Measurements from ENCODE around the gene POLD4.
"Not testable (repeated sequence)": the region's sequence is repeated elsewhere in the genome, so short reads cannot be mapped to it uniquely, and the experiment has no call there.

The POLD4 gene

GRCh38 chr11:67353317-67354074, at the start of gene POLD4:
Gene POLD4, minus strand, starts transcription at chr11:67353546. Its CDS starts 147 bp downstream, at chr11:67353399.
- Mint-ChIP-seq H3K27ac (peak within 1 kb of the TSS; percentile 92), H3K9me3 (no peaks in the 10 kb centered on the region), H3K27me3 (no peaks in the 10 kb centered on the region), H3K36me3 (no peaks in the 10 kb centered on the region), H3K4me3 (peak within 1 kb of the TSS; percentile 87), H3K4me1 (peaks cover 81% of the 10 kb centered on the region)
- peak; percentile 93 for ATAC-seq

GRCh38 chr11:67403085-67403484, 49.7 kb upstream of the POLD4 start:
- H3K9me3 Mint-ChIP-seq: not testable (repeated sequence)

DNA sequence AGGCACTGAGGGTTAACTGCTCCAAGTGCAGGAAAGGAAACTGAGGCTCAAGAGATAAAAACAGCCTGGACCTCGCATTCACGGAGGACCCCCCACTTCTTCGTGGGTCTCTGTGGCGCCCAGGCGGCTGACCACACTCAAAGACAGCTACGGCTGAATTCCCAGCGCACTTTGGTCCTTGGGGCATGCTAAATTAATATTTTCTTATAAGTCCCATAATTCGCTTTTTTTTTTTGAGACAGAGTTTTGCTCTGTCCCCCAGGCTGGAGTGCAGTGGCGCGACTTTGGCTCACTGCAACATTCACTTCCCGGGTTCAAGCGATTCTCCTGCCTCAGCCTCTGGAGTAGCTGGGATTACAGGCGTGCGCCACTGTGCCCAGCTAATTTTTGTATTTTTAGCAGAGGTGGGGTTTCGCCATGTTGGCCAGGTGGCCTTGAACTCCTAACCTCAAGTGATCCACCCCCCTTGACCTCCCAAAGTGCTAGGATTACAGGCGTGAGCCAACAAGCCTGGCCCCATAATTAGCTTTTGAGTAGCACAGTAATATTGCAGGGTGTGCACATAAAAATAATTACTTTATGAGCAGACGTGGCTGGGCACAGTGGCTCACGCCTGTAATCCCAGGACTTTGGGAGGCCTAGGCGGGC, 49.0 kb upstream of the POLD4 start:
- H3K27ac Mint-ChIP-seq: peak overlapping the region; percentile 75
- H3K27me3 Mint-ChIP-seq, H3K9me3 Mint-ChIP-seq, ATAC-seq: not testable (repeated sequence)
- H3K4me3 Mint-ChIP-seq: peak overlapping the region; percentile 86
- peaks cover 60% of the 10 kb centered on the region for H3K4me1 Mint-ChIP-seq
- H3K36me3 Mint-ChIP-seq: peaks cover 30% of the 10 kb centered on the region

More at GRCh38 chr11:67403085-67403484, 49.7 kb upstream of the POLD4 start:
- H3K4me1 Mint-ChIP-seq: peaks cover 62% of the 10 kb centered on the region
- H3K4me3 Mint-ChIP-seq: peak overlapping the region; percentile 86
- H3K27ac Mint-ChIP-seq: peak overlapping the region; percentile 75
- peaks cover 24% of the 10 kb centered on the region for H3K36me3 Mint-ChIP-seq
- ATAC-seq, H3K27me3 Mint-ChIP-seq: not testable (repeated sequence)

GRCh38 chr11:67401495-67402191, 48.3 kb upstream of the POLD4 start, which contains the start of gene PPP1CA:
Gene PPP1CA, minus strand, starts transcription at chr11:67401858. Its CDS starts 76 bp downstream, at chr11:67401782.
- ATAC-seq: peak; percentile 87
- Mint-ChIP-seq H3K27me3 (no peaks in the 10 kb centered on the region), H3K27ac (peak within 1 kb of the TSS; percentile 75), H3K36me3 (peaks cover 30% of the 10 kb centered on the region), H3K4me1 (peaks cover 60% of the 10 kb centered on the region), H3K4me3 (peak within 1 kb of the TSS; percentile 89), H3K9me3 (no peaks in the 10 kb centered on the region)

GRCh38 chr11:67400942-67401494, 47.7 kb upstream of the POLD4 start:
- H3K4me3 Mint-ChIP-seq: peak overlapping the region; percentile 89
- peaks cover 60% of the 10 kb centered on the region for H3K4me1 Mint-ChIP-seq
- H3K36me3 Mint-ChIP-seq: peaks cover 30% of the 10 kb centered on the region
- no peaks in the 10 kb centered on the region for H3K27me3 Mint-ChIP-seq
- H3K9me3 Mint-ChIP-seq: no peaks in the 10 kb centered on the region
- peak; percentile 42 for ATAC-seq
- H3K27ac Mint-ChIP-seq: peak overlapping the region; percentile 75

DNA sequence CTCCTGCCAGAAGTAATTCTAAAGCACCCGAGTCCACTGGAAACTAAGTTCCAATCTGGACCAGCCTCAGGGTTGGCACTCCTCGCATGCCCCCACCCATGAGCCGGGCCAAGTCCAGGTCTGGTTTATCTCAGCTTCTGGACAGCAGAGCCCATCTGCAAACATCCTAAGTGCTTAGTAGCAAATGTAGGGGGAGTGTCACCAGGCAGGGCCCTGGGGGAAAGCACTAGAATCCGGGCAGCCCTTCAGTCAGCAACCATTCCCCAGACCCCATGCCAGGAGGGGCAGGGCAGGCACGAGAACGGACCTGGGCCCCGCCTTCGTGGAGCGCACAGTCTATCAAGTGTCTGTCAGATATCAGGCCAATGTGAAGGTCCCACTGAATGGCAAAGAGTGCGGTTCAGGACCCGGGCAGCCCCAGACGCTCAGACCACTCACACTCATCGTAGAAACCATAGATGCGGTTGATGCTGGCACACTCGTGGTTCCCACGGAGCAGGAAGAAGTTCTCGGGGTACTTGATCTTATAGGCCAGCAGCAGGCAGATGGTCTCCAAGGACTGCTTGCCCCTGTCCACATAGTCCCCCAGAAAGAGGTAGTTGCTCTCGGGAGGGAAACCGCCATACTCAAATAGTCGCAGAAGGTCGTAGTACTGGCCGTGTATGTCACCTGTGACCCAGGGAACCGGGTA, 47.0 kb upstream of the POLD4 start:
- no peak for ATAC-seq
- H3K27ac Mint-ChIP-seq: peak overlapping the region; percentile 75
- H3K4me1 Mint-ChIP-seq: peaks cover 55% of the 10 kb centered on the region
- H3K27me3 Mint-ChIP-seq: no peaks in the 10 kb centered on the region
- H3K36me3 Mint-ChIP-seq: peaks cover 31% of the 10 kb centered on the region
- H3K9me3 Mint-ChIP-seq: no peaks in the 10 kb centered on the region
- peak overlapping the region; percentile 89 for H3K4me3 Mint-ChIP-seq

GRCh38 chr11:67398661-67399563, 45.6 kb upstream of the POLD4 start:
- no peaks in the 10 kb centered on the region for H3K27me3 Mint-ChIP-seq
- H3K36me3 Mint-ChIP-seq: peaks cover 34% of the 10 kb centered on the region
- H3K4me1 Mint-ChIP-seq: peaks cover 46% of the 10 kb centered on the region
- peak overlapping the region; percentile 12 for H3K4me3 Mint-ChIP-seq
- no peak overlapping the region for H3K27ac Mint-ChIP-seq
- no peaks in the 10 kb centered on the region for H3K9me3 Mint-ChIP-seq
- no peak for ATAC-seq

DNA sequence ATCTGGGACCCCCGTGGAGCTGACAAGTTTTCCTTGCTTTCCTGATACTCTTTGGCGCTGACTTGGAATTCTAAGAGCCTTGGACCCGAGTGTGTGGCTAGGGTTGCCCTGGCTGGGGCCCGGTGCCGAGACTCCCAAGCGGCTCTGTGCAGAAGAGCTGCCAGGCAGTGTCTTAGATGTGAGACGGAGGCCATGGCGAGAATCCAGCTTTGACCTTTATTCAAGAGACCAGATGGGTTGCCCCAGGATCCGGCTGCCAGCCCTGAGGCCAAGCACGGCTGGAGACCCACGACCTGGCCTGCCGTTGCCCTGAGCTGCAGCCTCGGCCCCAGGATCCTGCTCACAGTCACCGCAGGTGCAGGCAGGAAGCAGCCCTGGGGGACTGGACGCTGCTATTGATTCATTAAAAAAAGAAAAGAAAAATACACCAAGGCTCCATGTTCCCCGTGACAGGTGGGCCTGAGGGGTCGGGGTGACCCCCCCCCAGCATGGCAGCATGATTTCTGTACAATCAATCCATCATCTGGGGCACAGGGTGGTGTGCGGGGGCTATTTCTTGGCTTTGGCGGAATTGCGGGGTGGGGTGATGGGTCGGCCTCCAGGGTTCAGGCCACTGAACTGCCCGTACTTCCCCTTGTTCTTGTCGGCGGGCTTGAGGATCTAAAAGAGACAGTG, 44.8 kb upstream of the POLD4 start:
- Mint-ChIP-seq H3K4me1 (peaks cover 48% of the 10 kb centered on the region), H3K27me3 (no peaks in the 10 kb centered on the region), H3K36me3 (peaks cover 38% of the 10 kb centered on the region), H3K27ac (no peak overlapping the region), H3K9me3 (no peaks in the 10 kb centered on the region), H3K4me3 (no peak overlapping the region)
- ATAC-seq: no peak

DNA sequence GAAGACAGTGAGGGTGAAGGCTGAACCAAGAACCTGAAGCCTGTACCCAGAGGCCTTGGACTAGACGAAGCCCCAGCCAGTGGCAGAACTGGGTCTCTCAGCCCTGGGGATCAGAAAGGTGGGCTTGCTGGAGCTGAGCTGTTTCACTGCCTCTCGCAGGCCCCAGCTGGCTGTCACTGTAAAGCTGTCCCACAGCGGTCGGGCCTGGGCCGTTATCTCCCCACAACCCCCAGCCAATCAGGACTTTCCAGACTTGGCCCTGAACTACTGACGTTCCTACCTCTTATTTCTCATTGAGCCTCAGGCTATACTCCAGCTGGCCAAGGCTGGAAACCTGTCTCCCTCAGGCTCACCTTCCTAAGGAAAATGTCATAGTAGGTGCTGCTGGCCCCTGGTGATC, 44.2 kb upstream of the POLD4 start:
- H3K27me3 Mint-ChIP-seq: no peaks in the 10 kb centered on the region

GRCh38 chr11:67396587-67397389, 43.4 kb upstream of the POLD4 start:
- Mint-ChIP-seq H3K4me3 (no peak overlapping the region), H3K27me3 (no peaks in the 10 kb centered on the region), H3K36me3 (peaks cover 38% of the 10 kb centered on the region), H3K4me1 (peaks cover 57% of the 10 kb centered on the region), H3K27ac (peak overlapping the region; percentile 30), H3K9me3 (no peaks in the 10 kb centered on the region)
- no peak for ATAC-seq

More for the DNA sequence above, 44.2 kb upstream of the POLD4 start:
- no peak for ATAC-seq
- H3K27ac Mint-ChIP-seq: no peak overlapping the region
- peaks cover 52% of the 10 kb centered on the region for H3K4me1 Mint-ChIP-seq
- H3K9me3 Mint-ChIP-seq: no peaks in the 10 kb centered on the region
- no peak overlapping the region for H3K4me3 Mint-ChIP-seq
- H3K36me3 Mint-ChIP-seq: peaks cover 38% of the 10 kb centered on the region

DNA sequence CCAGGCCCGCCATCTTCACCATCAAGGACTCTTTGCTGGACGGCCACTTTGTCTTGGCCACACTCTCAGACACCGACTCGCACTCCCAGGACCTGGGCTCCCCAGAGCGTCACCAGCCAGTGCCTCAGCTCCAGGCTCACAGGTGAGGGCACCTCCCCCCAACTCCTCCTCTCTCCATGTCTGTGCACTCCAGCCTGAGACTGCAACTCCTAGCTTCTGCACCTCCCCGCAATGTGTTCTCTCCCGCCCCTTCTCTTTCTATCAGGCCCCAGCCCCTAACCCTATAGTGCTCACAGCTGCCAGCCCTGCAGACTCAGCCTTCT, 42.9 kb upstream of the POLD4 start:
- H3K4me1 Mint-ChIP-seq: peaks cover 61% of the 10 kb centered on the region

GRCh38 chr11:67395555-67396258, 42.4 kb upstream of the POLD4 start:
- no peak for ATAC-seq
- no peaks in the 10 kb centered on the region for H3K27me3 Mint-ChIP-seq
- H3K9me3 Mint-ChIP-seq: no peaks in the 10 kb centered on the region
- no peak overlapping the region for H3K4me3 Mint-ChIP-seq
- H3K27ac Mint-ChIP-seq: peak overlapping the region; percentile 30
- peaks cover 37% of the 10 kb centered on the region for H3K36me3 Mint-ChIP-seq
- H3K4me1 Mint-ChIP-seq: peaks cover 63% of the 10 kb centered on the region

More for the DNA sequence above, 42.9 kb upstream of the POLD4 start:
- peak overlapping the region; percentile 30 for H3K27ac Mint-ChIP-seq
- ATAC-seq: no peak
- no peaks in the 10 kb centered on the region for H3K9me3 Mint-ChIP-seq
- no peaks in the 10 kb centered on the region for H3K27me3 Mint-ChIP-seq
- peaks cover 38% of the 10 kb centered on the region for H3K36me3 Mint-ChIP-seq
- no peak overlapping the region for H3K4me3 Mint-ChIP-seq

All from stimulated activated memory B cell treated with anti-CD40 and anti-IgM and Interleukin-4, amounts not matched to agents 10 μg/mL and 1 μg/mL and 100 μg/mL, for 72 hours (primary cell).